Stimulated activated effector memory CD8-positive, alpha-beta T cell treated with anti-CD3 and anti-CD28 coated beads, Interleukin-12 subunit alpha, Interleukin-12 subunit beta, amount 100 ng/mL, for 72 hours (primary cell): Measurements from ENCODE around the gene TOP1.
A peak's percentile ranks its signal among the peaks of the same experiment; 100 is the strongest.

Source experiments
- ATAC-seq: fragments of 150-1000 bp; cut with Tn5 transposase; 2 replicates; pipeline ENCODE4 v1.10.0; 2021
- DNase-seq, 2 donors: peaks; one replicate each; pipeline ENCODE4 v3.0.0; 2021 to 2022; ENCODE audit warnings: low spot score in 2 of 2
- H3K27ac Mint-ChIP-seq: one replicate; pipeline ENCODE4 v1.8.0; 2022; ENCODE audit warnings: mild to moderate bottlenecking, mixed read lengths
- H3K36me3 Mint-ChIP-seq: one replicate; pipeline ENCODE4 v1.8.0; 2022; ENCODE audit warnings: mild to moderate bottlenecking, mixed read lengths
- H3K4me1 Mint-ChIP-seq: one replicate; pipeline ENCODE4 v1.8.0; 2022; ENCODE audit warnings: mixed read lengths
- H3K4me3 Mint-ChIP-seq: one replicate; pipeline ENCODE4 v1.8.0; 2022; ENCODE audit warnings: mild to moderate bottlenecking, mixed read lengths
- H3K9me3 Mint-ChIP-seq: one replicate; pipeline ENCODE4 v1.8.0; 2022; ENCODE audit warnings: mixed read lengths

The TOP1 gene

DNA sequence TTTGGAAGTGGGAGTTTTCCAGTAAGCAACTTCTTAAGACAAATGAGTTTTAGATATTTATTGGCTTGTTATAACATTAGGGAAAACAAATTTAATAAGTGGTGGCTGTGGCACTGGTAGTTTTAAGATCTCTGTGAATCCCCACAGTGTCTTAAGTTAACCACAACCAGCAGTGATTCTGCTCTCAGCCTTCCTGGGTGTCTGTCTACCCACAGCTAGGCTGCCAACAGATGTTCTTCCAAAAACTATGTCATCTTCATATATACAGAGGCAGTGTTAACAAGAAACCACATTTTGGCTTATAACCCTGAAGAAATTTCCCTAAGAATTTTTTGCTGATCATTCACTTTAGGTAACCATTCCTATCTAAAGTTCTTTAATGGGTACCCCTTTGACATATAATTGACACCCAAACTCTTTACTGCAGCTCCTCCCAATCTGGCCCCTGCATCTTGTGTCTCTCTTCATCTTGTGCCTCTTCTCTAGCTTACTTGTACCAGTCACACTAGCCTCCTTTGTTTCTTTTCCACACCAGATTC is 52.7 kb downstream of the TOP1 start:
- Mint-ChIP-seq H3K27ac (peak overlapping the region; percentile 0), H3K36me3 (peaks cover 99% of the 10 kb centered on the region), H3K9me3 (no peaks in the 10 kb centered on the region), H3K4me3 (no peak overlapping the region), H3K4me1 (peaks cover 41% of the 10 kb centered on the region)
- DNase-seq (no peak), ATAC-seq (no peak)

DNA sequence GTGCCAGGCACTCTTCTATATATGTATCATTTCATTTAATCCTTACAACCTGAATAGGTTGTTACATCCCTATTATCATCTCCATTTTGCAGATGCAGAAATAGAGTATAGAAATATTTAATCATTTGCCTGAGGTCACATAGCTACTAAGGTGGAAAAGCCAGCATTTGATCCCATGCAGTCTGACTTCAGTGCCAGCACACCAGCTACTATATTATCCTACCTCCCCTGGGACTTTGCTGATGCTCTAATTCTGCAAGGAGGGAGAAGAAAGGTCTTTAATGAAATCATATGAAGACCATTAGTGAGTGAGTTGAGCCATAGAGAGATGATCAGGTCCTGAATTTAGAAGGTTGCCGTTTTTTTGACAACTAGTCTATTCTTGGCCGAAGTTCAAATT is 53.7 kb downstream of the TOP1 start:
- Mint-ChIP-seq H3K27ac (no peak overlapping the region), H3K4me3 (no peak overlapping the region), H3K4me1 (peaks cover 33% of the 10 kb centered on the region), H3K36me3 (peaks cover 99% of the 10 kb centered on the region), H3K9me3 (no peaks in the 10 kb centered on the region)
- DNase-seq (no peak), ATAC-seq (no peak)

DNA sequence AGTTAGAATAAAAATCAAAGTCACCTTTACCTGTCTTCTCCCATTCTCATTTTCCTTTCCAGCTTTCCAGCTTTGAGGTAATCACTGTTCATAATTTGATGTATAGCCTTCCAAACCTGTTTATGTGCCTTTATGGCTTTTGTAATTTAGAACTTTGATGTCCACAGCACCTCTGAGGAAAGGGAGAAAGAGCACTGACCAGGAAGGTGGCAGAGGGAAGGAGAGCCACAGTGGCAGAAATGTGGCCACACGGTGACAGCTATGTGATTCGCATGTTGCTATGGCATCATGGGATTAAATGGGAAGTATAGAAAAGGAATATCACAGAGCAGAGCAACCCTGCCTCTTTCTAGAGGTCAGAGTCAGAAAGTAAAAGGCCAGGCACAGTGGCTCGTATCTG is 57.0 kb downstream of the TOP1 start:
- H3K4me3 Mint-ChIP-seq, result no peak overlapping the region
- ATAC-seq (no peak), DNase-seq (no peak)
- H3K4me1 Mint-ChIP-seq, result peaks cover 18% of the 10 kb centered on the region
- H3K9me3 Mint-ChIP-seq, result no peaks in the 10 kb centered on the region
- peak overlapping the region; percentile 2 for H3K27ac Mint-ChIP-seq
- peaks cover 99% of the 10 kb centered on the region for H3K36me3 Mint-ChIP-seq

DNA sequence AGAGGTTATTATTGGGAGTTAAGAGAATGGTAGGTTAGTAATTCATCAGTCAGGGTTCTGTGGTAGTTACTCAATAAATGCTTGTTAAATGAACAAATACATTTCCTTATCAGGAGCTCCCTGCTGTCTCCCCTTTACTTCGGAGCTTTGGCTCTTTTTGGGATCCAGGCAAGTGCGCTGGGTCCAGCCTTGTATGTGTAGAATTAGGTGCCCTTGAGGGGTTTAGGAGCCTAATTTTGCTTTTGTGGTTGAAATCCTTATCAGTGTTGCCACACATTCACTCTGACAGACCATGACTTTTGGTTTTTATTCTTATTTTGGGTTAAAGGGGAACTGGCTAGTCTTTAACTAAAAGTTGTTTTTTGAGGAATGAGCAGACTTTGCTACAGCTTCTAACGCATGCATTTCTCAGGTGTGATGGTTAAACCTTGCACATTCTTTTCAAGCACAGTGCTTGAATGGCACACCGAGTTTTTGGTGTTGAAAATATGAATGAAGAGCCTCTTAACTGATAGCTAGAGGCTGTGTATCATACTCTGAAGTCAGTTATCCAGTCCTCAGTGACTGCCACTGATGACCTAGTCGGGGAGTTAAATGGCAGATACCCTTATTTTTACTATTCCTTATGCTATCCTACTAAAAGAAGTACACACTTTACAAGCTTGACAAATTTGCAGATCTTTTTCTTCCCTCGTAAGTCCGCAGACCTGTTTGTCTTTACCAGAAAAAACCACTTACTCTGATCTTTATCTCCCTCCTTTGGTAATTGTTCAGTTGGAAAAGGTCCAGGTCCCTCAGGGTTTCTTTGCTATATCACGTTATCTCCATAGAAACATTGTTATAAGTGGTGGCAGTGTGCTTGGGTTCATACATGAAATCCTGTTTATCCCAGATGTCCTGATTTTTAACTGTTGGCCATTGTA is 58.0 kb downstream of the TOP1 start:
- H3K27ac Mint-ChIP-seq, result peak overlapping the region; percentile 78
- H3K4me1 Mint-ChIP-seq, result peaks cover 9% of the 10 kb centered on the region
- peaks cover 99% of the 10 kb centered on the region for H3K36me3 Mint-ChIP-seq
- ATAC-seq (no peak), DNase-seq (no peak)
- H3K4me3 Mint-ChIP-seq, result no peak overlapping the region
- no peaks in the 10 kb centered on the region for H3K9me3 Mint-ChIP-seq

DNA sequence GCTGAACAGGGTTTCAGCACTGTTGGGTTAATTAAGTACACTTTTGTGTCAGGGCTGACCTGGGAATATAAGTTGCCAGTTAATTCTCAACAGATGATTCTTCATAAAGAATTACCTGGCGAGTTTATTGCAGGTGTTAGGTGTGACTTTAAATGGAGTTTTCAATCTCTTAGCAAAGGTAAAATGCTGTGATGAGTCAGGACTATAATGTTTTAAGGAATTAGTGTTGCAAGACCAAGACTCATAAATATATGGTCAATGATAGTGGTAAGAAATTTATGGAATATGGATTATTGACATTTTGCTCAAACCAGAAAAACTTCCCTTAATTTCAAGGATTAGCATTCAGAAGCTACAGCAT is 58.7 kb downstream of the TOP1 start:
- Mint-ChIP-seq H3K4me3 (no peak overlapping the region), H3K27ac (peak overlapping the region; percentile 78), H3K4me1 (peaks cover 5% of the 10 kb centered on the region), H3K9me3 (no peaks in the 10 kb centered on the region), H3K36me3 (peaks cover 99% of the 10 kb centered on the region)
- ATAC-seq (no peak), DNase-seq (no peak)

DNA sequence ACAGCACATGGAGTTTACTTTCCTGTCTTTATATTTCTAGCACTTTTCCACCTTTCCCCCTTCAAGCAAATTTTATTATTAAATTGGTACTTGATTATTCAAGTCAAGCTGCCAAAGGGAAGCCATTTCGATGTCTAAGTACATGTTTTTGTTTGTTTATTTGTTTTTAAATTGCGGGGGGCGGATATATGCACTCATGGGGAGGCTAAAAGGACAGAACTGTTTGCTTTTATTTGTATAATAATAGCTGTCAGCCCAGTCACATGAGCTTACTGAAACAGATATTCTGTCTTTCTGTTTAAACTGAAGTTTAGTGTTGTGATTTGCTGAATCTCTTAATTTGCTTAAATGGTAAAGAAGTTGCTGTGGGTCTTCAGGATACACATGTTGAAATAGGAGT is 59.2 kb downstream of the TOP1 start:
- Mint-ChIP-seq H3K4me1 (peaks cover 5% of the 10 kb centered on the region), H3K4me3 (no peak overlapping the region), H3K9me3 (no peaks in the 10 kb centered on the region), H3K27ac (no peak overlapping the region), H3K36me3 (peaks cover 99% of the 10 kb centered on the region)
- DNase-seq, result no peak
- no peak for ATAC-seq

DNA sequence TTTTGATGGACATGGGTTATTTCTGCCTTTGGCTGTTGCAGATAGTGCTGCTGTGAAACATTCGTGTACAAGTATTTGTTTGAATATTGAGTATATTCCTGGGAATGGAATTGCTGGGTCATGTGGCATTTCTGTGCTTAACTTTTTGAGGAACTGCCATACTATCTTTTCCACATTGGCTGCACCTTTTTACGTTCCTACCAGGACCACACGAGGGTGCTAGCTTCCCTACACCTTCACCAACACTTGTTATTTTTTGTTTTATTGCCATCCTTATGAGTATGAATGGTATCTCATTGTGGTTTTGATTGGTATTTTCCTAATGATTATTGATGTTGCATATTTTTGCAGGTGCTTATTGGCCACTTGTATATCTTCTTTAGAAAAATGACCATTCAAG is 60.9 kb downstream of the TOP1 start:
- Mint-ChIP-seq H3K4me3 (no peak overlapping the region), H3K27ac (peak overlapping the region; percentile 17), H3K4me1 (peaks cover 5% of the 10 kb centered on the region), H3K9me3 (no peaks in the 10 kb centered on the region), H3K36me3 (peaks cover 97% of the 10 kb centered on the region)
- no peak for ATAC-seq
- DNase-seq, result no peak

DNA sequence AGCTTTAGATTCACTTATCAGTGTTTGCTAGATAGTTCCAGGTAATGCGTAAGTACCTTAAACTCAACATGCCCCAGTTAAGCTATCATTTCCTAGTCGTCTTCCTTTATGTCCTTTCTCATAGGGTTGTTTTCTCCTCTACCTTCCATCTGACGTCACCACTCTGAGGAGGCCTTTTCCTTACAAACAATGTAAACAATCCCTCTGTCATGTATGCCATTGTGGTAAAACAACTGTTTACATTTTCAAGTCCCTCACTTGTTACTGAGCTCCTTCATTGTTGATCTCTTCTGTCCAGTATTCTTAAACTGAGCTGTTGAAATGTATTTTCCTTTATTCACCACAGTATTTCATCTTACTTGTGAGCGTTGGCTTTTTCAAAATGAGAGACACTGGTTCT is 63.3 kb downstream of the TOP1 start:
- peaks cover 5% of the 10 kb centered on the region for H3K4me1 Mint-ChIP-seq
- no peak for ATAC-seq
- H3K27ac Mint-ChIP-seq, result no peak overlapping the region
- no peak for DNase-seq
- peaks cover 97% of the 10 kb centered on the region for H3K36me3 Mint-ChIP-seq
- H3K9me3 Mint-ChIP-seq, result no peaks in the 10 kb centered on the region
- H3K4me3 Mint-ChIP-seq, result no peak overlapping the region

DNA sequence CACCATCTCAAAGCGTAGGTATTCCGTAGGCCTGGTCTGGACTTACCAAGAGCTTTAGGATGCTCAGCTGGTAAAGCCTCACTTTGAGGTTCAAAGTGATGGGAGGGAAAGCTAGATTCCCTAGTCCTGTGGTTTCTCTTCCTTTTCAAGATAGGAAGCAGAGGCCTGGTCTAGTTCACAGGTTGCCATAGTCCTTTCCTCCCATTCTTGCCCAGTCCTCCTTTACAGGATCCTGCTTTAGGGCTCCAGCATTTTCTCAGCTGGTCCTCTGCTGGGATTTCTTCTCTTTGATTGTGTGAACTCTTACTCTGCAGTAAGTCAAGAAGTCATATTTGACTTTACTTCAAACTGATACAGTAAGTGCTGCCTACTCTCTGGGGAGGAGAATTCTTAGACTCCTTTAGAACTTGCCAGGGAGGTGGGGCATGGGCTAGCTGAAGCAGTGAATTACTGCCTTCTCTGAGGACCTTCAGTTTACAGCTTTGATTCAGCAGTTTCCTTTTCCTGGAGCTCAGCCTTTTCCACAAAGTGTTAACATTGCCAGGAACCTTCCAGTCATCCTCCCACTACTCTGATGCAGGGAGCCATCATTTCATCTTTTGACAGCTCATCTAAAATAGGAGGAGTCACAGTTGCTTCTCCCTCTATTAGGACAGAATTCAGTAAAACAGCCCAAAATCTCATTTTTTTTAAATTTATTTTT is 65.9 kb downstream of the TOP1 start:
- peaks cover 97% of the 10 kb centered on the region for H3K36me3 Mint-ChIP-seq
- ATAC-seq (peak; percentile 63), DNase-seq (no peak)
- no peaks in the 10 kb centered on the region for H3K9me3 Mint-ChIP-seq
- peak overlapping the region; percentile 32 for H3K27ac Mint-ChIP-seq
- no peak overlapping the region for H3K4me3 Mint-ChIP-seq
- peaks cover 5% of the 10 kb centered on the region for H3K4me1 Mint-ChIP-seq

DNA sequence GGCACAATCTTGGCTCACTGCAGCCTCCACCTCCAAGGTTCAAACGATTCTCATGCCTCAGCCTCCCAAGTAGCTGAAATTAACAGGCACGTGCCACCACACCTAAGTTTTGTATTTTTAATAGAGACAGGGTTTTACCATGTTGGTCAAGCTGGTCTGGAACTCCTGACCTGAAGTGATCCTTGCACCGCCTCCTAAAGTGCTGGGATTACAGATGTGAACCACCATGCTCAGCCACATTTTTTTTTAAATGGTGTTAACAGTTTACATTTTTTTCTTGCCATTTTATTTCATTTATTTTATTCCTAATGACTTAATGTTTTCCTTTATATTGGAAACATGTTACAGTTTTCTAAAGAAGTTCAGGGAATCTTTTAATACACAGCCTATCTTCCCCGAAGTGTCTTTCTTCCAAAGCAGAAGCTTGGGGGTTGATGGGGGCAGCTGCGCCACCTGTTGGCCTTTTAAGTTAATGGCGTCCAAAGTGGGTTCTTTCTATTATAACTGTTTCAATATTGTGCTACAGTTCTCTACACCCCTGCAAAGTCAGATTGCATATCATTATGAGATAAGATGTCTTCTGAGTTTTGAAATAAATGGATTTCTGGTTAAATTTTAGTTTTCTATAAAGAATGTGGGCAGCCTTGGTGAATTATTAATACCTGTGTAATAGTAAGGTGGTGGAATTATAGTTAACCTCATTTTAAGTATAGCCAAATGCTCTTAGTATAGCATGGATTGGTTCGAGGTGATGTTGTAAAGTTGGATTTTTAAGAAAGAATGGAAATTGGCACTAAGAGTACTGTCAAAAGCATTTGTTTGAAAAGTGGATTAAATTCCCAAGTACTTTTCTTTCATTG is 66.7 kb downstream of the TOP1 start:
- H3K4me3 Mint-ChIP-seq, result no peak overlapping the region
- H3K4me1 Mint-ChIP-seq, result peaks cover 5% of the 10 kb centered on the region
- peaks cover 97% of the 10 kb centered on the region for H3K36me3 Mint-ChIP-seq
- H3K9me3 Mint-ChIP-seq, result no peaks in the 10 kb centered on the region
- no peak overlapping the region for H3K27ac Mint-ChIP-seq
- peak; percentile 20 to 59 for DNase-seq
- ATAC-seq, result peak; percentile 63

DNA sequence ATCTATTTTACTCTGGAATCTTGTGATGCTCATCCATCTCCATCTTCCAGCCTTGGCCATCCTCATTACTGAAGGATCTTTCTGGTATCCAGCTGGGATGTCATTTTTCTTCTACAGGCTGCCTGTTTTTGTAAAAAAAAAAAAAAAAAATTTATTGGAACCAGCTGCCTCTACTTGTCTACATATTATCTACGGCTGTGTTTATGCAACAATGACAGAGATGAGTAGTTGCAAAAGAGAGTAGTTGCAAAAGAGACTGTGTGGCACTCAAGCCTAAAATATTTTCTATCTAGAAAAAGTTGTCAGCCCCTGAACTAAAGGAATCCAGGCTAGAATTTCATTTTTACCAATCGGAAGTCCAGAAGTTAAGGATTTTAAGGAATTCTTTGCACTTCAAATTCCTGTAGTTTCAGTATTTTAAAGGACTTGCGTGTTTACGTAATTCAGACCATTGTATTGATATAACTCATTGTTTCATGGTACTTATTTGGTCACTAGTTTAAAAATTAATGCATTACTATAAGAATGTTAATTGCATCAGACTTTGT is 70.2 kb downstream of the TOP1 start:
- no peak for ATAC-seq
- no peak for DNase-seq
- Mint-ChIP-seq H3K4me1 (peaks cover 5% of the 10 kb centered on the region), H3K27ac (peak overlapping the region; percentile 37), H3K9me3 (no peaks in the 10 kb centered on the region), H3K4me3 (no peak overlapping the region), H3K36me3 (peaks cover 97% of the 10 kb centered on the region)

DNA sequence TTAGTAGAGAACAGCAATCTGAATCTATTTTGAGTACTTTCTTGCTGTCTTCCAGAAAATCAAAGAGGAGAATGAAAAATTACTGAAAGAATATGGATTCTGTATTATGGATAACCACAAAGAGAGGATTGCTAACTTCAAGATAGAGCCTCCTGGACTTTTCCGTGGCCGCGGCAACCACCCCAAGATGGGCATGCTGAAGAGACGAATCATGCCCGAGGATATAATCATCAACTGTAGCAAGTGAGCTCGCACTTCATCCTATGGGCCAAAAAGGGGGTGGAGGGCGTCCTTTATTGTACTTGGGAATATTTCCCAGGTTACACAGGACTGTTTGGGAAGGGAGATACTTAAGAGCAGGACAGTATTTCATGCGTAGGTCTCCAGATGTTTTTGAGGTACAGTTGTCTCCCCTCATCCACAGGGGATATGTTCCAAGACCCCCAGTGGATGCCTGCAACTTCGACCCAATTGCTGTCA is 71.4 kb downstream of the TOP1 start:
- Mint-ChIP-seq H3K9me3 (no peaks in the 10 kb centered on the region), H3K27ac (no peak overlapping the region), H3K36me3 (peaks cover 100% of the 10 kb centered on the region), H3K4me3 (no peak overlapping the region), H3K4me1 (peaks cover 5% of the 10 kb centered on the region)
- DNase-seq, result no peak
- ATAC-seq, result no peak

DNA sequence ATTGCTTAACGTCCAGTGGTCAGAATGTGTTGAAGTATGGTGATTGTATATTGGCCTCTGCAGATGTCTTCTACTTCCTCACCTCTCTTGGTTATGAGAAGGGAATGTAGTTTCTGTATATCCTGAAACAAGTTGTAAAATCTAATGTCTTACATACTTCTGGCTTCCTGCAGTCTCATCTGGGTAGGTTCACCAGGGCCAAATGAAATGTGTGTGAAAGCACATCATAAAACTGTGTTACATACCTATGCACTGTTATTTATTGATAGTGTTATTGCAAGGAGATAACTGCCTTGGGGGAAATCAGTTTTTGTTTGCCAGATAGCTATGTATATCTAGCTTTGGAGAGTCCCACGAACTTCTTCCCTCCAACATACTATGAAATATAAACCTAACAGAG is 73.0 kb downstream of the TOP1 start:
- ATAC-seq (no peak), DNase-seq (no peak)
- Mint-ChIP-seq H3K9me3 (no peaks in the 10 kb centered on the region), H3K27ac (no peak overlapping the region), H3K4me3 (no peak overlapping the region), H3K4me1 (no peaks in the 10 kb centered on the region), H3K36me3 (peaks cover 98% of the 10 kb centered on the region)

DNA sequence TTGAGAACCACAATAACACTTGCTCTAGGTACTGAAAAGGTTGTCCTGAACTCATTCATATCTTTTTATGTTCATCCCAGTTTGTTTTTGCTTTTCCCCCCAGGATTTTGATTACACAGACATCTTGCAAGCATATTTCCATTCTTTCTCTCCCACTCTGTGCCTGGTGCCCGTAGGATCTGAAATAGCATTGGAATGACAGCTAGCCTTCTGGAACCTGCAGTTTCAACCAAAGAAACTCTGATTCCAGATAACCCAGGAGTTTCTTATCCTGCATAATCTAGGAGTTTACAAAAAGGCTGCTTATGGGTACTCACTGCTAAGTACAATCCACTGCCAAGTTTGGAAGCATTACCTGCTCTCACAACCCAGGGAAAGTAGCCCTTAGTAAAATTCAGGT is 79.9 kb downstream of the TOP1 start:
- Mint-ChIP-seq H3K4me3 (no peak overlapping the region), H3K36me3 (peaks cover 94% of the 10 kb centered on the region), H3K27ac (no peak overlapping the region), H3K4me1 (no peaks in the 10 kb centered on the region), H3K9me3 (no peaks in the 10 kb centered on the region)
- no peak for DNase-seq
- no peak for ATAC-seq

DNA sequence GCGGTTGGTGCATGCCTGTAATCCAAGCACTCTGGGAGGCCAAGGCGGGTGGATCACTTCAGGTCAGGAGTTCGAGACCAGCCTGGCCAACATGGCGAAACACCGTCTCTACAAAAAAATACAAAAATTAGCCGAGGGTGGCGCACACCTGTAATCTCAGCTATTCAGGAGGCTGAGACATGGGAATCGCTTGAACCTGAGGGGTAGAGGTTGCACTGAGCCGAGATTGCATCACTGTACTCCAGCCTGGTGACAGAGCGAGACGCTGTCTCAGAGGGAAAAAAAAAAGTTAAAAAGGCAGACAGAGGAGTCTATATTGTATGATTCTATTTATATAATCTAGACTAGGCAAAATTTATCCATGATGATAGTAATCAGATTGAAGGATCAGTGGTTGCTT is 81.4 kb downstream of the TOP1 start:
- no peaks in the 10 kb centered on the region for H3K4me1 Mint-ChIP-seq
- no peak for DNase-seq
- H3K36me3 Mint-ChIP-seq, result peaks cover 94% of the 10 kb centered on the region
- H3K9me3 Mint-ChIP-seq, result no peaks in the 10 kb centered on the region
- H3K27ac Mint-ChIP-seq, result peak overlapping the region; percentile 32
- H3K4me3 Mint-ChIP-seq, result no peak overlapping the region
- no peak for ATAC-seq
